ENCODE results near the gene GOLGA6C.
A peak's percentile ranks its signal among the peaks of the same experiment; 100 is the strongest.
"Not testable (repeated sequence)": the region's sequence is repeated elsewhere in the genome, so short reads cannot be mapped to it uniquely, and the experiment has no call there.

The GOLGA6C gene

GRCh38 chr15:75258620-75259343 is 648 bp downstream of the GOLGA6C start:
- not testable (repeated sequence) for DNase-seq (ENCODE audit: low read depth)

- DNase-seq (ENCODE audit: low read depth), result not testable (repeated sequence)
Measured at GRCh38 chr15:75259873-75260272, 1.7 kb downstream of the GOLGA6C start.

GRCh38 chr15:75273751-75274359 is 15.7 kb downstream of the GOLGA6C start:
- DNase-seq (ENCODE audit: low read depth), result not testable (repeated sequence)

- peak; percentile 43 for DNase-seq (ENCODE audit: low read depth)
Measured at GRCh38 chr15:75274509-75275107, 16.5 kb downstream of the GOLGA6C start.

- DNase-seq (ENCODE audit: low read depth), result not testable (repeated sequence)
Measured at GRCh38 chr15:75275617-75276016, 17.5 kb downstream of the GOLGA6C start.

- DNase-seq (ENCODE audit: low read depth), result not testable (repeated sequence)
Measured at GRCh38 chr15:75278497-75278896, 20.4 kb downstream of the GOLGA6C start.

- not testable (repeated sequence) for DNase-seq (ENCODE audit: low read depth)
Measured at GRCh38 chr15:75282572-75282971, 24.4 kb downstream of the GOLGA6C start, which contains the start of gene GOLGA6D. GOLGA6D (plus strand) TSS chr15:75282835; CDS start chr15:75282876, 41 bp downstream.

GRCh38 chr15:75284152-75284551 is 26.0 kb downstream of the GOLGA6C start:
- DNase-seq (ENCODE audit: low read depth), result not testable (repeated sequence)

- not testable (repeated sequence) for DNase-seq (ENCODE audit: low read depth)
Measured at GRCh38 chr15:75293660-75294059, 35.5 kb downstream of the GOLGA6C start.

GRCh38 chr15:75298541-75299310 is 40.6 kb downstream of the GOLGA6C start:
- not testable (repeated sequence) for DNase-seq (ENCODE audit: low read depth)

GRCh38 chr15:75299311-75299688 is 41.2 kb downstream of the GOLGA6C start:
- DNase-seq (ENCODE audit: low read depth), result peak; percentile 41

- DNase-seq (ENCODE audit: low read depth), result not testable (repeated sequence)
Measured at GRCh38 chr15:75300026-75300425, 41.9 kb downstream of the GOLGA6C start.

- no peak for DNase-seq (ENCODE audit: low read depth)
Measured at GRCh38 chr15:75302318-75302717, 44.2 kb downstream of the GOLGA6C start.

GRCh38 chr15:75302753-75303152 is 44.6 kb downstream of the GOLGA6C start:
- DNase-seq (ENCODE audit: low read depth), result not testable (repeated sequence)

GRCh38 chr15:75306188-75306587 is 48.1 kb downstream of the GOLGA6C start:
- DNase-seq (ENCODE audit: low read depth), result no peak

GRCh38 chr15:75307778-75308390 is 49.8 kb downstream of the GOLGA6C start:
- DNase-seq (ENCODE audit: low read depth), result no peak

- DNase-seq (ENCODE audit: low read depth), result no peak
Measured at GRCh38 chr15:75309711-75310110, 51.6 kb downstream of the GOLGA6C start.

GRCh38 chr15:75312548-75312947 is 54.4 kb downstream of the GOLGA6C start:
- not testable (repeated sequence) for DNase-seq (ENCODE audit: low read depth)

- no peak for DNase-seq (ENCODE audit: low read depth)
Measured at GRCh38 chr15:75313116-75313845, 55.1 kb downstream of the GOLGA6C start.

GRCh38 chr15:75314552-75315290 is 56.6 kb downstream of the GOLGA6C start:
- no peak for DNase-seq (ENCODE audit: low read depth)
